CD4-positive, alpha-beta T cell treated with Interleukin-15 for 1 hour (primary cell): Measurements from ENCODE around the gene LYRM9.
"Not testable (repeated sequence)": the region's sequence is repeated elsewhere in the genome, so short reads cannot be mapped to it uniquely, and the experiment has no call there.

Experiments
- DNase-seq: peaks from one replicate; pipeline ENCODE4 v3.0.0-alpha.2; 2020

Gene LYRM9

DNA sequence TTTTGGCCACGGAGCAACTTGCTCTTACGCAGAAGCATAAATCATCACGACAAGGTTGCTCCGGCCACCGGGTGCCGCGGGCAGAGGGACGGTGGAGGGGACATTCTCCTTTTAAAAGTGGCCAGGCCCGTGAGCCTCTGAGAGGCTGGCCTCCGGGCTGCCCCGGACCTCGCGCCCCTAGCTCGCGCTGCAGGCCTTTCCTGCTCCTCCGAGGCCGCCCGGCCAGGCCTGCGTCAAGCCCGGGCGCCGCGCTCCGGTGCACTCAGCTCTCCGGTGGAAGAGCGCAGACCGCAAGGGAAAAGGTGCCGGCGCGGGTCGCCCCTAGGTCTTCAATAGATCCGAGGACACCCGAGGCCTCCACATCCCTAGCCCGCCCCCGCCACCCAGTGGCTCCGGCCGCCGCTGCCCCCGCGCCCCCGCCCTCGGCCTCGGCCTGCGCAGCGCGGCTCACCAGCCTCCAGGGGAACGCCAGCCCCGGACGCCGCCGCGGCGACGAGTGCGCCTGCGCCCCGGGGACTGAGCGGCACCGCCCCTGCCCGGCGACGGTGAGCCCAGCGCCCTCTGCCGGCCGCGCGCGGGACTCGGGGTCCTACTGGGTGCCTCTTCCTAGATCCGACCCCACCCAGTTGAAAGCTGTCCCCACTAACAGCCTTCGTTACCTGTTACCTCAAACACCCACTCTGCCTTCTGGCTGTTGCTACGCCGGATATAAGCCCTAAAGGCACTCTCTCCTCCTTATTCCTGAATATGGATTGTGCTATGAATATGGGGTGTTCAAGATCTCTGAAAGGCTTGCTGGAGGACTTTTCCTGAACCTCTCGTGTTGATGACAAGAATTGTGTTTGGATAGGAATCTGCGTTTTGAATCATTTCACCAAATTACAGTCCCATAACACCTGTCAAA lies at the start of gene LYRM9:
LYRM9 (minus strand) TSS at position 500 of the 904 bp plus-strand sequence. CDS start 10,671 bp downstream, outside the sequence.
- DNase-seq, result peak; percentile 91

DNA sequence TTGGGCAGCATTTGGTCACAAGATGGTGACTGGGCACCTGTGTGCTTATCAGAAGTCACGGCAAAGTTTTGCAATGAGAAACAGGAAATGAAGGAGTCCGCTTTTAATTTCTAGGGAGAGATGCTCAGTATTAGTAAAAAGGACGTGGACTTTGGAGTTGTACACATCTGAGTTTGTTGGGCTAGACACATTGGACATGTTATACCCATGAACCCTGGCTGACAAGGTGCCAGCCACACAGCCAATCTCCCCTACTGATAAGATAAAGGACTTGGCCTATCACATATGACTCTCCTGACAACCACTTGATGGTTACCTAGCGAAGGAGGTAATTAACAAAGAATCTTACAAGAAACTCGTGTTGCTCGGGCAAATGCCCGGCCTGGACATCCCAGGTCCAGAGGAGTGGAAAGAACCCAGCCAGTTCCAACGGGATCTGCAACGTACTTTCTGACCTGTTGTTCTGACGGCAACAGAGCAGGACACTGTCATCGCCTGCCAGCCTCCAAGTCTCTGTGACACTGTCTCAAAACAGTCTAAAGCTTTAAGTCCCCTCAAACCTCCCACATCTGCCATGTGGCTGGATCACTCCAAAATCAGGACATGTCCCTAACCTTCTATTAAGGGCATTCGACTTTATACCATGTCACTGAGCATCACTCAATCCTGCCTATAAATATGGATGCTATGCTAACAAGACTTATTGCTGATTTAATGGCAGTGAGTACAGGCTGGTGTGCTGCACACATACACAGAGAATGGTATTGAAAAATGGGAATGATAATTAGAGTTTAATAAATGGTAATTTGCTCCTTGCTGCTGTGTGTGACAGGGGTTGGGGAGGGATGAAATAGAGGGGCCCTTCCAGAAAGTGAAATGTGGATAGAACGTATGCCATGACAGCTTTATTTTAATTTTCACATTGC lies 47.6 kb upstream of the LYRM9 start:
- no peak for DNase-seq

GRCh38 chr17:27939474-27940465 lies 46.6 kb upstream of the LYRM9 start:
- no peak for DNase-seq

DNA sequence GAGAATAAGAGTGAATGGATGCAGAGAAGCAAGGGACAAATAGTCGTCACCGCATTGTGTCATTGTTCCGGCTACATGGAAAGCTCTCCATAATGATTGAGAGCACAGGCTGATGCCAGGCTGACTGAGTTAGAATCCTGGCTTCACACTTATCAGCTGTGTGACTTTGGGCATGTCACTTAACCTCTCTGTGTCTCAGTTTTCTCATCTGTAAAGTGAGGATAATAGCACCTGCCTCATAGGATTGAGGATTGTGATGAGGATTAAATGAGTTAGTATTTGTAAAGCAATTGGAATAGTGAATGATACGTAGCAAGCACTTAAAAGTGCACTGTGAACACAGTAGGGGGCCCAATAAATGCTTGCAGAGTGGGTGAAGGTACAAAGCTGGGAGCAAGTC lies 45.7 kb upstream of the LYRM9 start:
- DNase-seq, result no peak

- no peak for DNase-seq
Observed at GRCh38 chr17:27938241-27938640, 45.1 kb upstream of the LYRM9 start.

- no peak for DNase-seq
Observed at GRCh38 chr17:27937025-27937546, 43.9 kb upstream of the LYRM9 start.

DNA sequence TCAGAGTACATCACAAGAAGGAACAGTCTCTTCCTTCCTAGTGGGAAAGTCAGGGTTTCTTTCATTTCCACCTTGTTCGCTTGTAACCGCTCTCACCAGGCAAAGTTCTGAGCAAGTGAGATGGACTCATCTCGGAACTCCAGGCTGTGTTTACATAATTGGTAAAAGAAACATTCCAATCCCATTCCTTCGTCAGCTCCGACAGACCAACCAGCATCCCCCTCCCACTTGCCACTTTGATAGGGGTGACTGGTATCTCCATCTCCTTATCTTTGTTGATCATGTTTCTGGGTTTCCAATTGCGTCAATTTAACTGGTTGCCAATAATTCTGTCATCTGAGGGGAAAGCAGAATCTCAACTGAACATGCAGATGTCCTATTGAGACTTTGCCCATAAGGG lies 36.8 kb upstream of the LYRM9 start:
- no peak for DNase-seq

- DNase-seq, result no peak
Observed at GRCh38 chr17:27928587-27928986, 35.4 kb upstream of the LYRM9 start.

DNA sequence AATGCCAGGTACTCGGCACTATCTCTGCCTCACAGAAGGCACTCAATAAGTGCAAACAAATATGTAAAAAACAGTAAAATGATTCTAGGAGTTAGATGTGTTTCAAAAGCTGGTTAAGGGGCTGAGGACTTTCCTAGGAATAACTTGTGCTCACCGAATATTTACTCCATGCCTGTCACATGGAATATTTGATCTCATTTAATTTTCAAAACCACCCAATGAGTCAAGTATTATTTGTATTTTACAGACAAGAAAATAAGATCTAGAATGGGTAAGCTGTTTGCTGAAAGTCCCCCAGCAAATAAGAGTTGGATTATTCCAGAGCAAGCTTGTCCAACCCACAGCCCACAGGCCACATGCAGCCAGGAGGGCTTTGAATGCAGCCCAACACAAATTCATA lies 34.6 kb upstream of the LYRM9 start:
- no peak for DNase-seq

DNA sequence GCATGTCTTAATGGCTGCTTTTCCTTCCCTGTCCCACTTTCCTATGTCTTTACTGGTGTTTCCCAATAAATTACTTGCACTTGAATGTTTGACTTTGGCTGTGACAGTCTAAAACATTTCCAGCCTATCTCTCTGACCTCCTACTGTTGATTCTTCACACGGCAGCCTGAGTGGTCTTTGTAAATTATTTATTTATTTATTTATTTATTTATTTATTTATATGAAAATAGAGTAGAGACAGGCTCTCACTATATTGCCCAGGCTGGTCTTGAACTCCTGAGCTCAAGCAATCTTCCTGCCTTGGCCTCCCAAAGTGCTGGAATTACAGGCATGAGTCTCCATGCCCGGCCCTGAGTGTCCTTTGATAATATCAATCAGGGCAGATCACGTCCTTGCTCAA lies 28.4 kb upstream of the LYRM9 start:
- DNase-seq, result no peak

DNA sequence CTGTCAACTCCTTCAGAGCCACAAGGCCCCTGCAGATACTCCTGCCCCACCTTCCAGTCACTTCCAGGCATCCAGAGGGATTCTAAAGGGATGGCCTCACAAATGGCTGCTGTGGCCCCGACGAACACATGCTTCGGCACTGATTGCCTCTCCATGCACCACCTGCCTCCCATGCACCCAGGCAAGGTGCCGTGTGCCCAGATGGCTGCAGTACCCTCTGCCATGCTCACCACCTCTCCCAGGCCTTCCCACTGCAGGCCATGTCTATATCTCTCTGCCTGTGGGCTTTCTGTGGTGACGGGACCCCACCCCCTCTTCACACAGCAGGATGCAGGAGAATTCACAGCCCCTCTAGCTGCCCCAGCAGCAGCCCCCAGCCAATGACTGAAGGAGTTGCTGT lies 27.9 kb upstream of the LYRM9 start:
- no peak for DNase-seq

DNA sequence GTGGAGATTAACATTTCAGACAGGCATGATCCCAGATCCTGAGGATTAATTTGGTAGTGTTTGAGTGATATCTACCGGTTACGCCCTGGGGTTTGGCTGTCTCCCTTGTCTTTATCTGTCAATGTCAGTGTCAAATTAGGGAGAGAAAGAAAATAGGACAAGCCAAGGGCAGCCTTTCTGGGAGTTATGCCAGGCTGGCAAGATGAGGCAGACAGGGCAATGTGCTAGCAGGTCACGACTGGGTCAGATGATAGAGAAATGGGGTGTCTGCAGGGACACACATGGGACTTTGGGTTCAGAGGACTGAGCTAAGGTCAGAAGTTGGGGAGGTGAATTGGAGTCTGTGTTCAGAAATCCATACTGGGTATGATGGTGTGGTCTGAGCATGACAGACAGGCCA lies 27.4 kb upstream of the LYRM9 start:
- no peak for DNase-seq

DNA sequence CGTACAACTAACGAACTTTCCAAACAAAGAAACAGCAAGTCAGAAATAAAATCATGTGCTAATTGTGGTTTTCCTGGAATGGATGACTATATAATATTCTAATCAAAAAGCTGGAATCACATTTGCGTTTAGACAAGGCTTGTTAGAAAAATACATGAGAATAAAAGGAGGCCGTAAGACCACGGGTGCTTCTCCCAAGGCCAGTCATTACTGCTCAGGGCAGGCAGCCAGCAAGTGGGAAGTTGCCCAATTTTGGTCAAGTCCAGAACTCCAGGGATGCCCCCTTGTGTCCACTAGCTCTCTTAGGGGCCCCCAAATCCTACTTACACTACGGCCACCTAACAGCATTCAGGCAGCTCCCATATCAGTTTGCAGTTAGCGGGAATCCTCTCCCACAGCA lies 25.9 kb upstream of the LYRM9 start:
- no peak for DNase-seq

- no peak for DNase-seq
Observed at GRCh38 chr17:27918498-27918897, 25.3 kb upstream of the LYRM9 start.

DNA sequence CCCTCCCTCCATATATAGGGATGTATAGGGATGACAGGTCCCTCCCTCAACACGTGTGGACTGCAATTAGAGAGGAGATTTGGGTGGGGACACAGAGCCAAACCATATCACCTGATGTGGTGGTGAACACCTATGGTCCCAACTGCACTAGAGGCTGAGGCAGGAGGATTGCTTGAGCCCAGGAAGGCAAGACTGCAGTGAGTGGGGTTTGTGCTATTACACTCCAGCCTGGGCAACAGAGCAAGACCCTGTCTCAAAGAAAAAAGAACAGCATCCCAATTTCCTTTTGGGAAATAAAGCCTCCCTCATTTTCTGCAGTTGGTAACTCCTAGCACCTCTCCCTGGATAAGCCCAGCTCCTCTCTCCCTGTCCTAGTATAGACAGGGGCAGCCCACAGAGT lies 23.8 kb upstream of the LYRM9 start:
- DNase-seq, result no peak

- no peak for DNase-seq
Observed at GRCh38 chr17:27915709-27916108, 22.5 kb upstream of the LYRM9 start.

GRCh38 chr17:27914382-27914781 lies 21.2 kb upstream of the LYRM9 start:
- no peak for DNase-seq

- no peak for DNase-seq
Observed at GRCh38 chr17:27912964-27913363, 19.8 kb upstream of the LYRM9 start.

DNA sequence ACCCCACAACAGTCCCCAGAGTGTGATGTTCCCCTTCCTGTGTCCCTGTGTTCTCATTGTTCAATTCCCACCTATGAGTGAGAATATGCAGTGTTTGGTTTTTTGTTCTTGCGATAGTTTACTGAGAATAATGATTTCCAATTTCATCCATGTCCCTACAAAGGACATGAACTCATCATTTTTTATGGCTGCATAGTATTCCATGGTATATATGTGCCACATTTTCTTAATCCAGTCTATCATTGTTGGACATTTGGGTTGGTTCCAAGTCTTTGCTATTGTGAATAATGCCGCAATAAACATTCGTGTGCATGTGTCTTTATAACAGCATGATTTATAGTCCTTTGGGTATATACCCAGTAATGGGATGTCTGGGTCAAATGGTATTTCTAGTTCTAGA lies 19.1 kb upstream of the LYRM9 start:
- DNase-seq, result not testable (repeated sequence)

- no peak for DNase-seq
Observed at GRCh38 chr17:27907976-27908558, 14.9 kb upstream of the LYRM9 start.

- DNase-seq, result no peak
Observed at GRCh38 chr17:27906623-27907022, 13.5 kb upstream of the LYRM9 start.

DNA sequence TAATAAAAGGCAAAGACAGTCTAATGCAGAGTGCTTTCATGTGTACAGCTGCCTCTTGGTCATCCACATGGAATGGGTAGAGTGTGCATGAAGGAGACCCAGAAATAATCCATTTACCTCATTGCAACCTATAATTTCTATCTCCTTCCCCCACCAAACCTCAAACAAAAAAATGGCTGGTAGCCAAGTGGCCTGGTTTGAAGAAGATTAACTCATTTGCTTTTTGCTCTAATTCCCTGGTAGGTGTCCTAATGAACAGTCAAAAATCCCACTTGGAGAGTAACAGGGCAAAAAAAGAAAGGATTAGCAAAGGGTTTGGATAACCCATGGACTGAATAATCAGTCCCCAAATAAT lies 13.0 kb upstream of the LYRM9 start:
- DNase-seq, result no peak
